Erythroblast (primary cell): ENCODE data around the gene OR13J1.
A peak's percentile ranks its signal among the peaks of the same experiment; 100 is the strongest.

Experiments used
- DNase-seq, 2 experiments: peaks; one replicate each; lab custom pipeline; 2025; lab: John Stamatoyannopoulos, UW
- GATA1 ChIP-seq: IDR thresholded peaks from 2 replicates; pipeline ENCODE4 v1.6.1; 2011; ENCODE audit warnings: low read depth, mild to moderate bottlenecking, control low read depth, low read length, moderate library complexity
- POLR2A ChIP-seq: IDR thresholded peaks from 2 replicates; pipeline ENCODE4 v1.6.1; 2011; ENCODE audit warnings: mild to moderate bottlenecking, low read length

The OR13J1 gene

GRCh38 chr9:35858458-35858857, 11.7 kb downstream of the OR13J1 start:
- no peak for DNase-seq

GRCh38 chr9:35856882-35857281, 13.3 kb downstream of the OR13J1 start:
- TF ChIP-seq GATA1 = no peak
- no peak for TF ChIP-seq POLR2A
- no peak for DNase-seq

More at GRCh38 chr9:35858458-35858857, 11.7 kb downstream of the OR13J1 start:
- TF ChIP-seq GATA1 = no peak

- no peak for TF ChIP-seq GATA1
- no peak for TF ChIP-seq POLR2A
- no peak for DNase-seq
Measured at GRCh38 chr9:35856206-35856605, 14.0 kb downstream of the OR13J1 start.

- DNase-seq = no peak
- TF ChIP-seq POLR2A (no peak), GATA1 (no peak)
Measured at GRCh38 chr9:35854091-35854762, 16.0 kb downstream of the OR13J1 start.

GRCh38 chr9:35852876-35853865, 17.0 kb downstream of the OR13J1 start:
- DNase-seq = no peak
- TF ChIP-seq POLR2A (no peak), GATA1 (no peak)

- TF ChIP-seq POLR2A = no peak
- TF ChIP-seq GATA1 = no peak
- DNase-seq = no peak
Measured at GRCh38 chr9:35852267-35852815, 17.9 kb downstream of the OR13J1 start.

- no peak for DNase-seq
- TF ChIP-seq POLR2A = no peak
- no peak for TF ChIP-seq GATA1
Measured at GRCh38 chr9:35847792-35848572, 22.2 kb downstream of the OR13J1 start.

- no peak for DNase-seq
- TF ChIP-seq POLR2A (no peak), GATA1 (no peak)
Measured at GRCh38 chr9:35845824-35846771, 24.1 kb downstream of the OR13J1 start.

GRCh38 chr9:35844628-35845270, 25.5 kb downstream of the OR13J1 start:
- TF ChIP-seq GATA1 = no peak
- TF ChIP-seq POLR2A = no peak
- DNase-seq = peak in 1 of 2 experiments; percentile 15

GRCh38 chr9:35842795-35843194, 27.4 kb downstream of the OR13J1 start:
- TF ChIP-seq POLR2A (no peak), GATA1 (no peak)
- no peak for DNase-seq

- no peak for TF ChIP-seq GATA1
- no peak for TF ChIP-seq POLR2A
- no peak for DNase-seq
Measured at GRCh38 chr9:35842020-35842745, 28.0 kb downstream of the OR13J1 start.
